Measurements from ENCODE around the gene SF3B3. TPM values are rescaled to one million over a fixed set of nuclear protein-coding genes. Genes with fewer than 3 reads are reported as not detected.
A peak's percentile ranks its signal among the peaks of the same experiment; 100 is the strongest.
"Not testable (repeated sequence)": the region's sequence is repeated elsewhere in the genome, so short reads cannot be mapped to it uniquely, and the experiment has no call there.

SF3B3 gene
- total RNA-seq, 4 donors from 2014 or later, result 84.2 to 118 (median 95.6) TPM

- no peak for DNase-seq (ENCODE audit: low spot score)
- TF ChIP-seq CTCF (IDR thresholded peaks at IDR 0.05), result no peak
- no peak for ATAC-seq (ENCODE audit: low FRiP score)
Measured at GRCh38 chr16:70614208-70614951, 90.8 kb downstream of the SF3B3 start.

GRCh38 chr16:70615945-70616344 is 92.3 kb downstream of the SF3B3 start:
- TF ChIP-seq CTCF (IDR thresholded peaks at IDR 0.05), result no peak
- DNase-seq (ENCODE audit: low spot score) (no peak), ATAC-seq (ENCODE audit: low FRiP score) (no peak)

- not testable (repeated sequence) for ATAC-seq (ENCODE audit: low FRiP score); DNase-seq (ENCODE audit: low spot score)
Measured at GRCh38 chr16:70621864-70622263, 98.2 kb downstream of the SF3B3 start.

Small RNA genes within 50 kb of the gene (small RNA-seq; reads per million reads assigned to genes)
- gene SNORD111 (345 reads per million, percentile 98 among the genes with 10 or more reads in this experiment), gene SNORD111B (240 reads per million, percentile 97 among the genes with 10 or more reads in this experiment)

Other genes with a start within 250 kb of the SF3B3 start
- 10 to 100 TPM; 69.9 to 91.5 (median 82.2) TPM for gene AARS1, start 234.3 kb upstream of the SF3B3 start, total RNA-seq
- 10 to 100 TPM; 32.4 to 45.7 (median 34.2) TPM for gene DDX19B, start 224.6 kb upstream of the SF3B3 start, total RNA-seq
- gene DDX19A, start 176.9 kb upstream of the SF3B3 start, total RNA-seq, result 10 to 100 TPM; 41.1 to 54.3 (median 51.5) TPM
- 10 to 100 TPM in 3 of 4 donors, 1 to 10 TPM in 1; 9.6 to 31.7 (median 17.8) TPM for gene ST3GAL2, start 84.7 kb upstream of the SF3B3 start, total RNA-seq
- 10 to 100 TPM in 3 of 4 donors, 1 to 10 TPM in 1; 7.3 to 17.3 (median 12.8) TPM for gene FCSK, start 69.2 kb upstream of the SF3B3 start, total RNA-seq
- gene COG4, start 262 bp upstream of the SF3B3 start, total RNA-seq, result 10 to 100 TPM; 23.3 to 59.1 (median 29.6) TPM
- 1 to 10 TPM in 3 of 4 donors, under 1 TPM in 1; 0.38 to 1.3 (median 1.2) TPM for gene IL34, start 122.7 kb downstream of the SF3B3 start, total RNA-seq
- 10 to 100 TPM; 19.3 to 70.1 (median 32.4) TPM for gene MTSS2, start 162.2 kb downstream of the SF3B3 start, total RNA-seq

Measured in omental fat pad (tissue), 4 donors.